Retinal pigment epithelial cell (primary cell): ENCODE data around the gene TMEM150C.

Source experiments
- DNase-seq: peaks from one replicate; pipeline ENCODE4 v3.0.0-alpha.2; 2010; ENCODE audit warnings: low read depth
- H3K4me3 ChIP-seq: 2 replicates; pipeline ENCODE4 v1.5.1; 2011; ENCODE audit warnings: mild to moderate bottlenecking, low read length, control low read depth, moderate library complexity
- CTCF ChIP-seq: conservative IDR thresholded peaks from 2 replicates; pipeline ENCODE4 v1.5.1; 2011; ENCODE audit warnings: low read depth, low read length, control low read depth, inconsistent platforms

Gene TMEM150C

GRCh38 chr4:82491251-82491960, 70.4 kb downstream of the TMEM150C start:
- no peak for DNase-seq
- H3K4me3 ChIP-seq, result no peak overlapping the region
- TF ChIP-seq CTCF, result no peak

GRCh38 chr4:82489987-82490386, 71.8 kb downstream of the TMEM150C start:
- no peak for TF ChIP-seq CTCF
- no peak for DNase-seq
- no peak overlapping the region for H3K4me3 ChIP-seq

GRCh38 chr4:82489076-82489475, 72.7 kb downstream of the TMEM150C start:
- no peak for DNase-seq
- no peak for TF ChIP-seq CTCF

GRCh38 chr4:82484996-82485783, 76.6 kb downstream of the TMEM150C start:
- H3K4me3 ChIP-seq, result no peak overlapping the region
- TF ChIP-seq CTCF, result no peak
- no peak for DNase-seq

More at GRCh38 chr4:82489076-82489475, 72.7 kb downstream of the TMEM150C start:
- H3K4me3 ChIP-seq, result no peak overlapping the region

GRCh38 chr4:82482387-82482786, 79.4 kb downstream of the TMEM150C start:
- no peak for DNase-seq
- no peak for TF ChIP-seq CTCF
- H3K4me3 ChIP-seq, result no peak overlapping the region

- no peak for DNase-seq
- TF ChIP-seq CTCF, result no peak
- no peak overlapping the region for H3K4me3 ChIP-seq
These were observed 80.3 kb downstream of the TMEM150C start for GRCh38 chr4:82481506-82481840.
